C4-2B (cell line): ENCODE results near the gene TOPBP1.

Experiments used
- ZFX ChIP-seq: fragments of 450-650 bp; IDR thresholded peaks from 2 replicates; pipeline ENCODE4 v1.6.1; 2017
- TF ChIP-seq, protein P1 (sequence below): fragments of 450-650 bp; conservative IDR thresholded peaks from 2 replicates; pipeline ENCODE4 v1.5.1; 2017; ENCODE audit warnings: mild to moderate bottlenecking

DNA sequence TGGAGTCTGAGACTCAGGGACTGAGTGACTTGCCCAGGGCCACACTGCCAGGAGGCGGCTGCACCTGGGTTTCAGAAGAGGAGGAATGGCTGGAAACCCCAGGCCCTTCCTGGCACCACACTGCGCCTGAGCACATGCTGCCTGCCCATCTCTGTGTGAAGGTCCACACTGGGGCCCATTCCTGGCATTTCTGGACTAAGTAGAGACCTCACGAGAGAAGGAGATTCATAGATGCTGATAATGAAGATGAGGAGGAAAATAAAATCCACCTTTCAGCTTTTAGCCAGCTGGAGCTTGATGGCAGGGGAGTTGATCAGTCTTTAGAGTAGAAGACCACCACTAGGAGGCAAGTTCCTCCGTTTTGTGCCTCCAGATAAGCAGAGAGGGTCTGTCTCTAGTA is 44.3 kb upstream of the TOPBP1 start:
- TF ChIP-seq, protein P1, sequence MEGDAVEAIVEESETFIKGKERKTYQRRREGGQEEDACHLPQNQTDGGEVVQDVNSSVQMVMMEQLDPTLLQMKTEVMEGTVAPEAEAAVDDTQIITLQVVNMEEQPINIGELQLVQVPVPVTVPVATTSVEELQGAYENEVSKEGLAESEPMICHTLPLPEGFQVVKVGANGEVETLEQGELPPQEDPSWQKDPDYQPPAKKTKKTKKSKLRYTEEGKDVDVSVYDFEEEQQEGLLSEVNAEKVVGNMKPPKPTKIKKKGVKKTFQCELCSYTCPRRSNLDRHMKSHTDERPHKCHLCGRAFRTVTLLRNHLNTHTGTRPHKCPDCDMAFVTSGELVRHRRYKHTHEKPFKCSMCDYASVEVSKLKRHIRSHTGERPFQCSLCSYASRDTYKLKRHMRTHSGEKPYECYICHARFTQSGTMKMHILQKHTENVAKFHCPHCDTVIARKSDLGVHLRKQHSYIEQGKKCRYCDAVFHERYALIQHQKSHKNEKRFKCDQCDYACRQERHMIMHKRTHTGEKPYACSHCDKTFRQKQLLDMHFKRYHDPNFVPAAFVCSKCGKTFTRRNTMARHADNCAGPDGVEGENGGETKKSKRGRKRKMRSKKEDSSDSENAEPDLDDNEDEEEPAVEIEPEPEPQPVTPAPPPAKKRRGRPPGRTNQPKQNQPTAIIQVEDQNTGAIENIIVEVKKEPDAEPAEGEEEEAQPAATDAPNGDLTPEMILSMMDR, result no peak
- no peak for TF ChIP-seq ZFX
